ENCODE measurements around the gene TMEM101.

DNA sequence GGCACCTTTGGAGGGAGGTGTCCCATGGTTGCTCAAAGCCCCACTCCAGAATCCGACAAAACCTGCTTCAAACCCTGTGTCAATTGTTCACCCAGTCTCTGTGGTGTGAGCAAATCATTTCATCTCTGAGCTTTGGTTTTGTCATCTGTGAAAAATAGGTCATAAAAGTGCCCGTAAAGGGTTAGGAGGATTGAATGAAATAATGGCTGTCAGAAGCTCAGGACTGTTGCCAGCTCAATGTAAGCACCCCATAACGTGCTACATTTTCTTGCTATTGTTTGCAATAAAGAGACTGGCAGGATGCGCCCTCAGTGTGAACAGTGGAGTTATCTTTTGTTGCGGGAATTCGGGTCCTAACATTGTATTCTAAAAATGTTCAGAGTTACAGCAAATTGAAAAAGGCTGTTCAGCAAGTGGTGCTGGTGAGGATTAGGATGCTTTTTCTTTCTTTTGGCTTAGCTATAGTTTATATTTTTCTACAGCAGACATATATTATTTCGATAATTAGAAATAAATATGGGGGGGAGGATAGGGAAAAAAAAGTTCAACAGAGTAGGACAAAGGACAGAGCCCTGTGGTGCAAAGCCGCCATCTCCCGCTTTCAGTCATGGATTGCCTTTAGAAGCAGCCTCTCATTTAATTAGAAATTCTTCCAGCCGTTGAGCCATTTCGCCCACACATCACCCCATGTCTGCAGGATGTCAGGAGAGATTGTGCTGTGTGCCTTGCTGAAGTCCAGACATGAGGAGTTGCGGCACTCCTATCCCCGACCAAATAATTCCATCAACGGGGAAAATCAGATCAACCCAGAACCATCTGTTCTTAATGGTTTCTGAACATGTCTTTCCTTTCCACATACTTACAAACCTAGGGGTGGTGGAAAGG lies 40.1 kb downstream of the TMEM101 start:
- no peak for TF ChIP-seq CTCF (IDR thresholded peaks at IDR 0.05)
- no peak for TF ChIP-seq POLR2A (IDR thresholded peaks at IDR 0.05)
- TF ChIP-seq POLR2AphosphoS5 (IDR thresholded peaks at IDR 0.05), result no peak

Measured in breast epithelium (tissue), 3 donors.